A673 (cell line): Measurements from ENCODE around the gene RAP1B. TPM values are rescaled to one million over a fixed set of nuclear protein-coding genes. Genes with fewer than 3 reads are reported as not detected.

Experiments
- BruUV-seq: library from RNA; stranded (reverse); fragments of 400-500 nt; replicated peaks from 2 replicates; lab custom pipeline; 2021; lab: Mats Ljungman, UMichigan
- CTCF ChIA-PET: fragments of 300-600 bp; sonication (Branson Sonifier 250); formaldehyde crosslinking; loops from one replicate; lab custom pipeline; 2022; ENCODE audit warnings: antibody characterized with exemption; lab: Charles Lee
- POLR2A ChIA-PET: fragments of 300-600 bp; sonication (Branson Sonifier 250); formaldehyde crosslinking; loops from one replicate; lab custom pipeline; 2022; ENCODE audit warnings: antibody characterized with exemption; ENCODE audit not compliant: low non-redundant PET; lab: Charles Lee
- DNase-seq: peaks from one replicate; pipeline ENCODE4 v3.0.0-alpha.2; 2015; ENCODE audit warnings: low spot score
- H3K27ac ChIP-seq: fragments of 200-600 bp; sonication (generic); 2 replicates; pipeline ENCODE4 v1.5.1; 2016; ENCODE audit warnings: mixed run types, low read depth, mild to moderate bottlenecking, mixed read lengths, antibody characterized with exemption, low read length; ENCODE audit not compliant: poor library complexity, severe bottlenecking
- H3K27me3 ChIP-seq: fragments of 200-600 bp; sonication (generic); replicated peaks from 2 replicates; pipeline ENCODE4 v1.6.1; 2017; ENCODE audit warnings: mixed run types, low read depth, mild to moderate bottlenecking, mixed read lengths, antibody characterized with exemption, low read length; ENCODE audit not compliant: insufficient read depth, poor library complexity
- H3K36me3 ChIP-seq: fragments of 200-600 bp; sonication (generic); 2 replicates; pipeline ENCODE4 v1.6.1; 2016; ENCODE audit warnings: mixed run types, mild to moderate bottlenecking, mixed read lengths, antibody characterized with exemption, low read length; ENCODE audit not compliant: insufficient read depth, poor library complexity, severe bottlenecking
- H3K4me1 ChIP-seq: fragments of 200-600 bp; sonication (generic); 2 replicates; pipeline ENCODE4 v1.6.1; 2017; ENCODE audit warnings: mixed run types, mild to moderate bottlenecking, mixed read lengths, antibody characterized with exemption, low read length; ENCODE audit not compliant: insufficient read depth, poor library complexity, severe bottlenecking
- H3K4me3 ChIP-seq: fragments of 200-600 bp; sonication (generic); 2 replicates; pipeline ENCODE4 v1.5.1; 2016; ENCODE audit warnings: low read depth, mixed run types, mild to moderate bottlenecking, mixed read lengths, low read length; ENCODE audit not compliant: poor library complexity, severe bottlenecking
- H3K9me3 ChIP-seq: fragments of 200-600 bp; sonication (generic); 2 replicates; pipeline ENCODE4 v1.6.1; 2016; ENCODE audit warnings: mixed run types, low read depth, mild to moderate bottlenecking, mixed read lengths, antibody characterized with exemption, low read length; ENCODE audit not compliant: poor library complexity, severe bottlenecking
- CTCF ChIP-seq: fragments of 300-800, 200-600 bp; sonication (generic); conservative IDR thresholded peaks from 2 replicates; pipeline ENCODE4 v1.5.1; 2017; ENCODE audit warnings: low read depth, mild to moderate bottlenecking, antibody characterized with exemption, low read length, moderate library complexity, mixed read lengths
- EZH2 ChIP-seq: fragments of 200-600 bp; sonication (generic); IDR thresholded peaks from 2 replicates; pipeline ENCODE4 v1.6.1; 2017; ENCODE audit warnings: borderline replicate concordance, low read depth, mild to moderate bottlenecking, mixed read lengths, antibody characterized with exemption, low read length; ENCODE audit not compliant: poor library complexity, severe bottlenecking
- intact Hi-C: fragments of 100-400 bp; cut with micrococcal nuclease; formaldehyde crosslinking; loops from one replicate; pipeline ENCODE4 v1.10.0; 2022; ENCODE audit not compliant: unreplicated experiment
- total RNA-seq: library from RNA; stranded (reverse); gene quantifications from 2 replicates; pipeline ENCODE4 v1.2.3, GENCODE V29; 2021

RAP1B gene
- total RNA-seq, 1 experiment from 2014 or later = 148 TPM

GRCh38 chr12:68620519-68621471 lies 10.1 kb downstream of the RAP1B start:
- Histone ChIP-seq H3K4me1 (peaks cover 20% of the 10 kb centered on the region), H3K36me3 (no peaks in the 10 kb centered on the region), H3K4me3 (no peak overlapping the region), H3K27ac (peak overlapping the region; percentile 66), H3K27me3 (no peaks in the 10 kb centered on the region), H3K9me3 (no peaks in the 10 kb centered on the region)
- DNase-seq = peak; percentile 48
- POLR2A ChIA-PET = interaction anchor here (0.6 to 0.7 kb wide), 3 partner anchors 9 to 540 kb away, joined by 3 to 6 read pairs (median 3); no protein-coding TSS in a partner anchor
- CTCF ChIA-PET = no interaction called here
- intact Hi-C loops = no loop called here
- BruUV-seq = no TSS peak
- TF ChIP-seq EZH2 (no peak), CTCF (no peak)

DNA sequence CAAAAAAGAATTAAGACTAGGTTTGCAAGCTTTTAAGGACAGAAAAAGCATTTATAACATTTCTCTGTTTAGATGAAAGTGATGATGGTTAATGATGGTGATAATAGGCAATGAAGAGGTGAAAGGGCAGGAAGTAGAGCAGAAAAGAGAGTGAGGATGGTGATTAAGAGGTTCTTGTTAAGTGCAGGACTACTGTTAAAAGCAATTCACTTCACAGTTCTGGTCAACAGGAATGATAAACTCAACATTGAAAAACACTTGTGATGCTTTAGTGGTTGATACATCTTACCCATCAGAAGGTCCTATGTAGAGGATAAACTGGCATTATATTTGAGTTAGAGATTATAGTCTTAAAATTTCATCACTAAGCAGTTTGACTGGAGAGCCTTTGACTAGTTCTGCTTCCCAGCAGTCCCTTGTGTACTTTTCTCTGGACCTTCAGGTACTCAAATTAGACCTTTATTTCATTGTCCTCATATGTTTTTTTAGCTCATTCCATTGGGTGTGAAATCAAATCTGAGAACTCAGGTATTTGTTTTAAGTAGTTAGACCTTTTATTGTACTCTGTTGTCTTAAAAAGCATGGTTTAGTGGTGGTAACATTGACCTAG lies 10.9 kb downstream of the RAP1B start:
- Histone ChIP-seq H3K4me1 (peaks cover 20% of the 10 kb centered on the region), H3K27me3 (no peaks in the 10 kb centered on the region), H3K36me3 (no peaks in the 10 kb centered on the region), H3K27ac (no peak overlapping the region), H3K9me3 (no peaks in the 10 kb centered on the region), H3K4me3 (no peak overlapping the region)
- CTCF ChIA-PET = no interaction called here
- POLR2A ChIA-PET = no interaction called here
- DNase-seq = no peak
- no TSS peak for BruUV-seq
- TF ChIP-seq CTCF (no peak), EZH2 (no peak)
- intact Hi-C loops = no loop called here

- DNase-seq = no peak
- Histone ChIP-seq H3K4me3 (no peak overlapping the region), H3K36me3 (peaks cover under 1% of the 10 kb centered on the region), H3K9me3 (peaks cover under 1% of the 10 kb centered on the region), H3K27me3 (no peaks in the 10 kb centered on the region), H3K4me1 (peaks cover 20% of the 10 kb centered on the region), H3K27ac (no peak overlapping the region)
- ChIA-PET POLR2A (interaction anchor here (0.7 kb wide), 1 partner anchor 101 kb away, joined by 3 read pairs; no protein-coding TSS in a partner anchor), CTCF (interaction anchor here (0.5 kb wide), 1 partner anchor 627 kb away, joined by 3 read pairs; no protein-coding TSS in a partner anchor)
- TF ChIP-seq CTCF (no peak), EZH2 (no peak)
- intact Hi-C loops = no loop called here
- BruUV-seq = no TSS peak
These were observed 11.6 kb downstream of the RAP1B start for GRCh38 chr12:68622250-68622649.
